GM23338 (cell line): ENCODE measurements around the gene TCEAL6.
"Not testable (repeated sequence)": the region's sequence is repeated elsewhere in the genome, so short reads cannot be mapped to it uniquely, and the experiment has no call there.

ENCODE experiments used
- CREB1 ChIP-seq: fragments of 250-450 bp; sonication (Bioruptor Pico); IDR thresholded peaks from 2 replicates; pipeline ENCODE4 v1.5.0; 2020; ENCODE audit warnings: low read depth, mild to moderate bottlenecking, moderate library complexity
- CTCF ChIP-seq, 2 experiments: fragments of 200-600 bp in 1 of 2; sonication (generic) in 1 of 2; conservative IDR thresholded peaks; 2 replicates each; pipeline versions ENCODE4 v1.5.1 to v1.6.1; 2016 to 2017; ENCODE audit warnings: antibody characterized with exemption in 2 of 2, low read depth in 2 of 2, mild to moderate bottlenecking in 2 of 2, moderate library complexity in 1 of 2
- EZH2 ChIP-seq: fragments of 200-600 bp; sonication (generic); IDR thresholded peaks from one replicate; pipeline ENCODE4 v1.8.0; 2017; ENCODE audit warnings: antibody characterized with exemption, mild to moderate bottlenecking, low read depth; ENCODE audit not compliant: unreplicated experiment
- JUNB ChIP-seq: IDR thresholded peaks from one replicate; pipeline ENCODE4 v1.6.1; 2016; ENCODE audit warnings: antibody characterized with exemption; ENCODE audit not compliant: unreplicated experiment
- POLR2AphosphoS5 ChIP-seq: IDR thresholded peaks from 2 replicates; pipeline ENCODE4 v1.6.1; 2016; ENCODE audit warnings: antibody characterized with exemption, low read depth

- not testable (repeated sequence) for TF ChIP-seq POLR2AphosphoS5; CTCF (conservative IDR thresholded peaks at IDR 0.05; ENCODE audit: low read depth in 2 of 2); EZH2; CREB1 (CRISPR knock-in tag); JUNB
These were observed 650 bp downstream of the TCEAL6 start for GRCh38 chrX:102141631-102142030.
